GM21825 (cell line): ENCODE data around the gene SLC22A5.
A peak's percentile ranks its signal among the peaks of the same experiment; 100 is the strongest.
"Not testable (repeated sequence)": the region's sequence is repeated elsewhere in the genome, so short reads cannot be mapped to it uniquely, and the experiment has no call there.

Experiments used
- ATAC-seq: cut with Tn5 transposase; IDR thresholded peaks from one replicate; pipeline ENCODE4 v1.9.1; 2021; ENCODE audit warnings: mild to moderate bottlenecking, moderate library complexity; ENCODE audit not compliant: unreplicated experiment

SLC22A5 gene

GRCh38 chr5:132410451-132411303, 41.2 kb downstream of the SLC22A5 start:
- peak; percentile 64 for ATAC-seq

GRCh38 chr5:132411304-132412013, 41.9 kb downstream of the SLC22A5 start:
- ATAC-seq: peak; percentile 3

DNA sequence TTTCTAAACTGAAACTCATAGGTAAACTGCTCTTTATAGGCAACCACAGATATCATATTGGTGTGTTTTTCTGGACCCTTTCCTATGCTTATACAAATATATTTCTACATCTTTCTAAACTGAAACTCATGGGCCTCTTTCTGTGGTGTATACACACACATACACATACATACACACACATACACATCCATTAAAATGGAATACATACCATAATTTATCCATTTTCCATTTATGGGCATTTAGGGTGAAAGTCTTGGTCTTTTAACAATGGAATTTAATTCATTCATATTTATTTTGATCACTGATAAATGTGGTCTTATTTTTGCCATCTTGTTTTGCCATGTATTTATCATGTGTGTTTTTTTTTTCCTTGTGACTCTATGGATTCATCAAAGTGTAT, 44.1 kb downstream of the SLC22A5 start:
- no peak for ATAC-seq

GRCh38 chr5:132414634-132415378, 45.3 kb downstream of the SLC22A5 start:
- ATAC-seq: no peak

GRCh38 chr5:132415516-132415915, 46.0 kb downstream of the SLC22A5 start:
- not testable (repeated sequence) for ATAC-seq

DNA sequence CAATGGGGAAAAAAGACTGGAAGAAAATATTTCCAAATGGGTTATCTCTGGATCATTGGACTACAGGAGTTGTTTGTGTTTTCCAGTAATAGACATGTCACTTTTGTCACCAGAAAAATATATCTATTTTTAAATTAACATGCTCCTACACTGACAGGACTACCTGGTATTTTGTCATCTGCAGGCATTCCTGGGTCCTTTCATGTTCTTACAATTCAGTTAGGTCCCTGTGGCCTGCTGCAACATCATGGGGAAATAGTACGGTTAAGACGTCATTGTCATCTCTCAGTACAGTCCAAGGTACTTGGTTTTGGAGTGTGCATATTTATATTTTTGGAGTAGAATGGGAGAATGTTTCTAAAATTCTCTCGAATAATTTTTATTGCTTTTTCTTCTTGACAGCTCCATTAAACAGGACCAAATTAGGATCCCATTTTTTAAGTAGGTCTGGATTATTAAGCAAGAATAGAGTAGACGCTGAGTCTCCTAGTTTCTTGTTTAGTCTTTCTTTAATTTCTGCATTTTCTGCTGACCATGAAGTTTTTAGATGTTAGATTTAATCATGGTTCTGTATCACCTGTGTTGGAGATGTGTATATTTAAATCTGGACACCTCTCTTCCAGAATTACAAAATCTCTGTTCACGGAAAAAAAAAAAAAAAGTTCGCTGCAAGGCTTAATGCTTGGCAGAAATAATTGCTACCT, 46.9 kb downstream of the SLC22A5 start:
- ATAC-seq: no peak

DNA sequence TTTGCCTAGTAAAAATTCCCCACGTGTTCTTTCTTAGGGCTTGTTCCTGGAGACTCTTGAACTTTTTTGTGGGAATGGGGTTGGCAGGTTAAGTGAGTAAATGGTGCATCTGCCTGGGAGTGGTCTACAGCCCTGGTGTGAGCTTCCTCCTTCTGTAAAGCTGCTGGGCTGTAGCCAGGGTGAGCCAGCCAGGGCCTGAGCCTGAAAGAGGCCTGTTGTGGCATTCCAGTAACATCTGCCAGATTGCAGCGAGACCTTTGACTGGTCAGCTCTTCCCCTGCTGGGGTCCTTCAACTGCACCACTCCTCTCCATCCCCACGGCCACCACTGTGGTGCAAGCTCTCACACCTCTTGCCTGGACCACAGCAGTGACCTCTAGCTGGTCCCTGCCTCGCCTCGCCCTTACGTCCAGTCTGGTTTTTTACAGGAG, 47.5 kb downstream of the SLC22A5 start:
- ATAC-seq: no peak

- ATAC-seq: no peak
Observed at GRCh38 chr5:132417461-132417860, 48.0 kb downstream of the SLC22A5 start.

- no peak for ATAC-seq
Observed at GRCh38 chr5:132417889-132418485, 48.5 kb downstream of the SLC22A5 start.

DNA sequence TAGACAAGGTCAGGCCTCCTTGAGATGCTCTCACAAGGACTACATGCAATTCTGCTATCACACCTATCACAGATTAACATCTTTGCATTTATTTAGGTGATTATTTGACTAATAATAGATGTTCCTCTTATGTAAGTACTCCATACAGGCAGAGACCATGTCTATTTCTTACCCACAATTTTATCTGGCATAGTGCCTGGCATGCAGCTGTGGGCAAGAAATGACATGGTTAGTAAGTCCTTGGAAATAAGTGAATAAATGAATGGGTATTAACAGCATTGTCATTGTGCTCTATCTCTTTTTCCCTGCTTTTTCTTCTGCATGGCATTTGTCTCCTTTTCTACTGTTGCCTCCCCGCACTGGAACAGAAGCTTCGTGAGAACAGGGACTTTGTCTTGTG, 49.4 kb downstream of the SLC22A5 start:
- ATAC-seq: no peak

GRCh38 chr5:132419502-132420468, 50.3 kb downstream of the SLC22A5 start:
- ATAC-seq: no peak

DNA sequence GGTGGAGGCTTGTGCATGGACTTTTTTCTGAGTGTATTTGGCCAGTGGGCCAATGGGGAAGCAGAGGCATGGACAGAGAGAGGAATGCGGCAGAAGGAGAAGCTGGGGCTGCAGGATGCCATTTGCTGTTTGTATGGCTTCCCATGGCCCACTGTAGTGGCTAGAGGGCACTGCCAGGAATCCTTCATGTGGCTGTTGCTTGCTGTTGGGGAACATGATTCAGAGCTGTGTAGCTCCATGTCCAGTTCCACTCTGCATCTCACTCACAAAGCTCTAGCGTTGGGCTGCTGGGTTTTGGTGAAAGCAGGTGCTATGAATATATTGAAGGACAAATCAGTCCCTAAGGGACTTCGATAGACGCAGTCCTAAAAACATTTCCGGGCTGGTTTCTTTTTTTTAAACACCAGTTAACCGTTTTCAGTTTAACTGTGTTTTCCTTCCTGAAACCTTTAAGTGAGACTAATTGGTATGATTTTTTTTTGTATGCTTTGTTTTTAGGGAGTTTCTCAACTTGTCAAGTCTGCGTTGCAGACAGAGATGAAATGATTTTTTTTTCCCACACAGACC, 51.3 kb downstream of the SLC22A5 start:
- peak; percentile 44 for ATAC-seq

GRCh38 chr5:132421462-132421861, 52.0 kb downstream of the SLC22A5 start:
- ATAC-seq: no peak

- ATAC-seq: peak; percentile 28
Observed at GRCh38 chr5:132422720-132423437, 53.4 kb downstream of the SLC22A5 start.

DNA sequence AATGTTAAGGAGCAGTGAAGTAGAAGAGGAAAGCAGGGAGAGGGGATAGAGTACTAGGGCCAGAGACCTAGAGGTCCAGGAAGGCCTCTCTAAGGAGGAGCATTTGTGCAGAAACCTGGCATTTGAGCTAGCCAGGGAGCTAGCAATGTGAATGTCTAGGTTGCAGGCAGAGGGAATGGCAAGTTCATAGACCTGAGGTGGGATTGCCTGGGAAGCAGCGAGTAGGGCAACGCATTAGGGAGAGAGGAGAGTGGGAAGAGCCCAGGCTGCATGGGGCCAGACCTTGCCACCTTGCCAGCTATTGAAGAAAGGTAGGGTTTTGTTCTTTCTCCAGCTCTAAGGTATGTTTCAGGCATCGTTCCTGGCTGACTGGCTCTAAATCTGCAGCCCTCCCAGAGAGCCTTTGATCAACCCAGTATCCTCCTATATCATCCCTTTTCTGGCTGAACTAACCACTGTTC, 54.0 kb downstream of the SLC22A5 start:
- no peak for ATAC-seq

DNA sequence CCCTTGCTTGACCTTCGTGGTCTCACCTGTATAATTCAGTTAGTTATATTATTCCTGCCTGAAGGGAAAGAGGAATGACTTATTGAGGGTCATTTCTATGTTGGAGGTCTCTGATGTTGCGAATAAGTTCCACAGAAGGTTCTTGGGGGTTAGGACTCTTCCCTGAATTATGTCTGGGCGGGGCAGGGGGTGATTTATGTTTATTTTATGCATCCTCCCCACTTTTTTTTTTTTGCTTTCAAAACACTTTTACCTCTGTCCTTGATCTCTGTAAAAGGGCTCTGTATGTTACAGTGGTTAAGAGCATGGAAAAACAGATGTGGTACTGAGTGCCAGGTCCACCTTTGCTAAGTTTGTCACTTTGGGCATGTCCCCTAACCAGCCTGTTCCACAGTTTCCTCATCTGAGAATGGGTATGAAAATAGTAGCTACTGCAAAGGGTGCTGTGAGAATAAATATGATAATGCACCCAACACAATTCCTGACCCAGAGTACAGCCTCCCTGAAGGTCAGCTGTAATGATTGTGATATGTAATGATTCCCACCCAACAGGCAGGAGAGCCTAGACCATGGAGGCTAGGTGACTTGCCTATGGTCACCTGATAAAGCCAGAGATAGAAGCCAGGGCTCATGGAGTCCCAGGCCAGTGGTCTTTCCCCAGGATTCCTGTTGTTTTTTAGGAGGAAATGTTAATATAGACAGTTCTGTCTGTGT, 54.8 kb downstream of the SLC22A5 start:
- no peak for ATAC-seq
